Vagina (tissue), 2 donors: ENCODE data around the gene TMPRSS7.

Experiments used
- POLR2A ChIP-seq, 2 donors: fragments of 450-650 bp; IDR thresholded peaks; one replicate each; pipeline ENCODE4 v1.6.1; 2017; ENCODE audit warnings: antibody characterized with exemption in 2 of 2, mild to moderate bottlenecking in 2 of 2, moderate library complexity in 2 of 2
- TF ChIP-seq, protein P1 (sequence below), 3 experiments: fragments of 450-650 bp in 2 of 3; fragments of 200-600 bp in 1 of 3; sonication (generic) in 1 of 3; IDR thresholded peaks; one replicate each; pipeline ENCODE4 v1.5.1; 2017 to 2019; ENCODE audit warnings: antibody characterized with exemption in 3 of 3, mild to moderate bottlenecking in 2 of 3, moderate library complexity in 2 of 3

DNA sequence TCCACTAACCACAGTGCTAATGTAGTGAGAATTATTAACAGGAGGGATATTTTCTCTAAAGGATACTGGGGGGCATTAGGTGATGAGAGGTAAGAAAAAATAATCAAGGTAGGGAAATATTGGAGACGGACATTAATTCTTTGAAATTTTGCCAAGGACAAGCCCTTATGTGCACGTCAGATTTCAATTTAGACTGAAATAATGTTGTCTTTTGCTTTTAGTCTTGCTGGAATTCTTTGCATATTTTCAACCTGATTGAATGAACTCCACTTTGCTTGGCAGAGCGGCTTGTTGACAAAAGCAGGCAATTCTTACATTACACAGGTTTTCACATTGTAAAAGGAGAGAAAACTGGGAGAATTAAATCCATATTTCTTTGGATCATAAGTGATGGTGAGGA lies 26.6 kb downstream of the TMPRSS7 start:
- TF ChIP-seq, protein P1, sequence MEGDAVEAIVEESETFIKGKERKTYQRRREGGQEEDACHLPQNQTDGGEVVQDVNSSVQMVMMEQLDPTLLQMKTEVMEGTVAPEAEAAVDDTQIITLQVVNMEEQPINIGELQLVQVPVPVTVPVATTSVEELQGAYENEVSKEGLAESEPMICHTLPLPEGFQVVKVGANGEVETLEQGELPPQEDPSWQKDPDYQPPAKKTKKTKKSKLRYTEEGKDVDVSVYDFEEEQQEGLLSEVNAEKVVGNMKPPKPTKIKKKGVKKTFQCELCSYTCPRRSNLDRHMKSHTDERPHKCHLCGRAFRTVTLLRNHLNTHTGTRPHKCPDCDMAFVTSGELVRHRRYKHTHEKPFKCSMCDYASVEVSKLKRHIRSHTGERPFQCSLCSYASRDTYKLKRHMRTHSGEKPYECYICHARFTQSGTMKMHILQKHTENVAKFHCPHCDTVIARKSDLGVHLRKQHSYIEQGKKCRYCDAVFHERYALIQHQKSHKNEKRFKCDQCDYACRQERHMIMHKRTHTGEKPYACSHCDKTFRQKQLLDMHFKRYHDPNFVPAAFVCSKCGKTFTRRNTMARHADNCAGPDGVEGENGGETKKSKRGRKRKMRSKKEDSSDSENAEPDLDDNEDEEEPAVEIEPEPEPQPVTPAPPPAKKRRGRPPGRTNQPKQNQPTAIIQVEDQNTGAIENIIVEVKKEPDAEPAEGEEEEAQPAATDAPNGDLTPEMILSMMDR (IDR thresholded peaks at IDR 0.05), result no peak
- no peak for TF ChIP-seq POLR2A (IDR thresholded peaks at IDR 0.05)
